GM18519 (cell line): ENCODE results near the gene FAM110C.
"Not testable (repeated sequence)": the region's sequence is repeated elsewhere in the genome, so short reads cannot be mapped to it uniquely, and the experiment has no call there.

Experiments used
- ATAC-seq: cut with Tn5 transposase; IDR thresholded peaks from one replicate; pipeline ENCODE4 v1.9.1; 2021; ENCODE audit warnings: mild to moderate bottlenecking, moderate library complexity; ENCODE audit not compliant: unreplicated experiment, low FRiP score

FAM110C gene

GRCh38 chr2:45342-46130 is 769 bp downstream of the FAM110C start:
- ATAC-seq, result no peak

GRCh38 chr2:44748-45341 is 1.5 kb downstream of the FAM110C start:
- ATAC-seq, result no peak

GRCh38 chr2:42788-43187 is 3.5 kb downstream of the FAM110C start:
- ATAC-seq, result no peak

GRCh38 chr2:40465-40864 is 5.8 kb downstream of the FAM110C start:
- no peak for ATAC-seq

- no peak for ATAC-seq
These were observed 8.2 kb downstream of the FAM110C start for GRCh38 chr2:38155-38554.

- ATAC-seq, result no peak
These were observed 10.0 kb downstream of the FAM110C start for GRCh38 chr2:36318-36717.

- no peak for ATAC-seq
These were observed 10.5 kb downstream of the FAM110C start for GRCh38 chr2:35852-36251.

- no peak for ATAC-seq
These were observed 12.7 kb downstream of the FAM110C start for GRCh38 chr2:33620-34019.

GRCh38 chr2:32068-32467 is 14.2 kb downstream of the FAM110C start:
- ATAC-seq, result no peak

- no peak for ATAC-seq
These were observed 17.1 kb downstream of the FAM110C start for GRCh38 chr2:29253-29652.

GRCh38 chr2:28406-28975 is 17.8 kb downstream of the FAM110C start:
- ATAC-seq, result no peak

GRCh38 chr2:26891-27290 is 19.4 kb downstream of the FAM110C start:
- no peak for ATAC-seq

- ATAC-seq, result no peak
These were observed 20.8 kb downstream of the FAM110C start for GRCh38 chr2:25543-25942.

GRCh38 chr2:24591-24990 is 21.7 kb downstream of the FAM110C start:
- not testable (repeated sequence) for ATAC-seq

- no peak for ATAC-seq
These were observed 22.2 kb downstream of the FAM110C start for GRCh38 chr2:24107-24506.

GRCh38 chr2:23283-23682 is 23.0 kb downstream of the FAM110C start:
- ATAC-seq, result no peak

GRCh38 chr2:22244-22643 is 24.1 kb downstream of the FAM110C start:
- not testable (repeated sequence) for ATAC-seq

- ATAC-seq, result not testable (repeated sequence)
These were observed 26.0 kb downstream of the FAM110C start for GRCh38 chr2:20259-20658.

GRCh38 chr2:19505-19904 is 26.8 kb downstream of the FAM110C start:
- no peak for ATAC-seq

- ATAC-seq, result no peak
These were observed 27.7 kb downstream of the FAM110C start for GRCh38 chr2:18402-19271.

GRCh38 chr2:15916-16315 is 30.4 kb downstream of the FAM110C start:
- not testable (repeated sequence) for ATAC-seq
